Right renal pelvis (tissue), 4 donors: ENCODE measurements around the gene RGPD6. TPM values are rescaled to one million over a fixed set of nuclear protein-coding genes. Genes with fewer than 3 reads are reported as not detected.
"Not testable (repeated sequence)": the region's sequence is repeated elsewhere in the genome, so short reads cannot be mapped to it uniquely, and the experiment has no call there.

ENCODE experiments used
- DNase-seq, 4 donors: peaks; one replicate each; pipeline ENCODE4 v3.0.0-alpha.2; 2013; ENCODE audit warnings: low read depth in 4 of 4, low spot score in 3 of 4, missing footprints in 1 of 4
- polyA plus RNA-seq, 4 donors: library from polyadenylated mRNA; unstranded; fragments of 120-200 nt; gene quantifications; one replicate each; pipeline ENCODE4 v1.2.1, GENCODE V29; 2013; ENCODE audit not compliant: insufficient read length in 4 of 4

The RGPD6 gene
- polyA plus RNA-seq, 4 donors: 29.3 to 44.1 (median 34.2) TPM

- not testable (repeated sequence) for DNase-seq
Measured at GRCh38 chr2:110482697-110483096, 94.3 kb downstream of the RGPD6 start.

- not testable (repeated sequence) for DNase-seq
Measured at GRCh38 chr2:110481200-110481599, 95.8 kb downstream of the RGPD6 start.

GRCh38 chr2:110480084-110480483, 96.9 kb downstream of the RGPD6 start:
- not testable (repeated sequence) for DNase-seq

- DNase-seq: not testable (repeated sequence)
Measured at GRCh38 chr2:110477370-110477769, 99.7 kb downstream of the RGPD6 start.

- DNase-seq: not testable (repeated sequence)
Measured at GRCh38 chr2:110476952-110477351, 100.1 kb downstream of the RGPD6 start.

- DNase-seq: not testable (repeated sequence)
Measured at GRCh38 chr2:110475627-110476359, 101.2 kb downstream of the RGPD6 start.

DNA sequence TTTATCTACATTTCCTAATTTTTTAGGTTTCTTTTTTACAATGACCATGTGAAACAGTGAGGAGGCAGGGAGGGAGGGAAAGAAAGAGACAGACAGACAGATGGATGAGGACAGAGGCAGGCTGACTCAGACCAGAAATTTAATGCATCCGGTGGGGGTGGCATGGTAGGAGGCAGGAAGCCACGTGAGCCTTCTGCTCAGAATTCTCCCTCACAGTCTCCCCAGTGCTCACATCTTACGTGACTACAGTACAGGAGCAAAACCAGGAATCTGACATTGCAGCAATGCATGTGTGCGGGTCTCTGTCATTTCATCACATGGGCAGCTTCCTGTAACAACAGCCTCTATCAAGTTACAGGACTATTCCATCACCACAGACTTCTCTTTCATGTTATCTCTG, 102.1 kb downstream of the RGPD6 start:
- not testable (repeated sequence) for DNase-seq

DNA sequence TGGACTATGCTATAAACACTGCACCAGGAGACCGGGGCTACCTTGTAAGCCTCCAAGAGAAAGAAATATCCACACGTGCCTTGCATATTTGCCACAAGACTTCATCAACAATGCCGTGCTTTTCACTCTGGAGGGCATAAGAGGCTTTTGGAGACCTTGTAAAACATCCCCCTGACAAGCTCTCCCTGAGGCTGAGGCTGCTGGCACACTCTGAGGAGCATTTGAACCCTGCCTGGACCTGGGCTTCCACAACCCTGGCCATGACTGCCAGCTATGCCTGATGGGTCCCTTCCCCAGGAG, 104.0 kb downstream of the RGPD6 start:
- not testable (repeated sequence) for DNase-seq

DNA sequence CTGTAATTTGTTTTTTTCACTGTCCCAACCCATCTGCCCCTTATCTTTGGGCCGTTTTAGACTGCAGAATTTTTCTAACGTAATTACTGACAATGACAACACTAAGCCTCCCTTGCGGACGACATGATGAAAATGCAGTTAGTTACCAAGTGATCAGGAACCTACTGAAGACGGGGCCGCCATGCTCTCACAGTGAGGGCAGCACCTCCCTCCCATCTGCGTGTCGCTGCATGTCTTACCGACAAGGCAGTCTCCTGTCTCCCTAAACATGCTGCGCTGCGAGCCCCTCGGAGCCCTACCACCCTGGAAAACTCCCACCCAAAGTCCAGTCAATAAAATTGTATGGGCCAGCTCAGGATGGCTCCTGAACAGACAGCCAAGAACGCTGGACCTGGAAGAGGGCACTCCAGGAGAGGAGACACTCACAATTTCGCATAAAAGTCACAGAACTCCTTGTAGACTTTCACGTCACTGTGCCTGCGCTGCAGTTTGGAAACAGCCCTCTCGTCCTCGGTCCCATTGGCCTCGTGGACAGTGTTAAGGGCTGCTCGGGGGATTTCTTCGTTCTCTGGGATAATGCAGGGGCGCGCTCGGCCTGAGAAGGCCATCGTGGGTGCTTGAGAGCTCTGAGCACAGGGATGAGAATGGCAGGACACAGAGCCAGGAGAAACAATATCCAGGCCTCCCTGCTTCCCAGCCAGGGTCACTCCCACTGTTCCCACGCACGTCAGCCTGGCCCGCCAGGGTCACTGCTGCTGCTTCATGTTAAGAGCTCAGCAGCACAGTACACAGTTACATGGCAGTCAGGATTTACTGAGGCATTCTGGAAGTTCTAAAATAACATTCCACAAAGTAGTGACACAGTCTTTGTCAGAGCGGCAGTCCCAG, 104.6 kb downstream of the RGPD6 start, which contains the start of gene LIMS4:
TSS of gene LIMS4 (minus strand) at position 646 of the 888 bp plus-strand sequence. CDS start at position 608, 38 bp downstream.
- not testable (repeated sequence) for DNase-seq

GRCh38 chr2:110468921-110469320, 108.1 kb downstream of the RGPD6 start:
- DNase-seq: not testable (repeated sequence)

DNA sequence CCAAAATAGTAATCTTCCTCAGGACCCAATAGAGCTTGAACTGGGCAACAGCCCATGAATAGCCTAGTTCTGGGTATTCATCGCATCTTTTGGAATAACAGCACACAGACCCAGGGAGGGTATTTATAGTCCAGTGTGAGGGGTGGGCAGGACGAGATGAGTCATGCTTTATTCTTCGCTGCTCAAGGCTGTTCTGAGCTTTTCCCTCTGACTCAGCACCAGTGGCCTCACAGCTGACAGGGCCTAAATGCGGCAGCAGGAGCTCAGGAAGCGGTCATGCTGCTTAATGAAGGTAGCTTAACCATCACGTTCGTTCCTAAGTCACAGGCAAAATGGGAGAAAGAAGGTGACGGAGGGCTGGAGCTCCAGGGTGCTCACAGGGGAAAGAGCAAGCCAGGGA, 111.7 kb downstream of the RGPD6 start:
- not testable (repeated sequence) for DNase-seq

Other genes with a start within 250 kb of the RGPD6 start
- gene LIMS4, start 104.4 kb downstream of the RGPD6 start, polyA plus RNA-seq: 1 to 10 TPM; 1.1 to 2.4 (median 1.4) TPM
- 10 to 100 TPM; 21.3 to 24.3 (median 23.0) TPM for gene BUB1, start 100.8 kb upstream of the RGPD6 start, polyA plus RNA-seq
- under 1 TPM; 0.45 to 0.93 (median 0.73) TPM for gene ACOXL, start 155.4 kb upstream of the RGPD6 start, polyA plus RNA-seq